ENCODE data around the gene PGM2L1.

Gene PGM2L1

GRCh38 chr11:74437441-74438042, 39.3 kb upstream of the PGM2L1 start:
- TF ChIP-seq, protein P1, sequence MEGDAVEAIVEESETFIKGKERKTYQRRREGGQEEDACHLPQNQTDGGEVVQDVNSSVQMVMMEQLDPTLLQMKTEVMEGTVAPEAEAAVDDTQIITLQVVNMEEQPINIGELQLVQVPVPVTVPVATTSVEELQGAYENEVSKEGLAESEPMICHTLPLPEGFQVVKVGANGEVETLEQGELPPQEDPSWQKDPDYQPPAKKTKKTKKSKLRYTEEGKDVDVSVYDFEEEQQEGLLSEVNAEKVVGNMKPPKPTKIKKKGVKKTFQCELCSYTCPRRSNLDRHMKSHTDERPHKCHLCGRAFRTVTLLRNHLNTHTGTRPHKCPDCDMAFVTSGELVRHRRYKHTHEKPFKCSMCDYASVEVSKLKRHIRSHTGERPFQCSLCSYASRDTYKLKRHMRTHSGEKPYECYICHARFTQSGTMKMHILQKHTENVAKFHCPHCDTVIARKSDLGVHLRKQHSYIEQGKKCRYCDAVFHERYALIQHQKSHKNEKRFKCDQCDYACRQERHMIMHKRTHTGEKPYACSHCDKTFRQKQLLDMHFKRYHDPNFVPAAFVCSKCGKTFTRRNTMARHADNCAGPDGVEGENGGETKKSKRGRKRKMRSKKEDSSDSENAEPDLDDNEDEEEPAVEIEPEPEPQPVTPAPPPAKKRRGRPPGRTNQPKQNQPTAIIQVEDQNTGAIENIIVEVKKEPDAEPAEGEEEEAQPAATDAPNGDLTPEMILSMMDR (IDR thresholded peaks at IDR 0.05): no peak

GRCh38 chr11:74434528-74434927, 36.3 kb upstream of the PGM2L1 start:
- TF ChIP-seq, protein P1 (IDR thresholded peaks at IDR 0.05): no peak

- TF ChIP-seq, protein P1 (IDR thresholded peaks at IDR 0.05): no peak
Measured at GRCh38 chr11:74429205-74429604, 31.0 kb upstream of the PGM2L1 start.

- TF ChIP-seq, protein P1 (IDR thresholded peaks at IDR 0.05): no peak
Measured at GRCh38 chr11:74427384-74427886, 29.2 kb upstream of the PGM2L1 start.

GRCh38 chr11:74425100-74425499, 26.9 kb upstream of the PGM2L1 start:
- TF ChIP-seq, protein P1 (IDR thresholded peaks at IDR 0.05): no peak

GRCh38 chr11:74418509-74418895, 20.3 kb upstream of the PGM2L1 start:
- TF ChIP-seq, protein P1 (IDR thresholded peaks at IDR 0.05): no peak

GRCh38 chr11:74417860-74418508, 19.8 kb upstream of the PGM2L1 start:
- TF ChIP-seq, protein P1 (IDR thresholded peaks at IDR 0.05): no peak

Data from LNCAP (cell line).